ENCODE measurements around the gene CKAP2L.

The CKAP2L gene

GRCh38 chr2:112791693-112792230 lies 27.4 kb upstream of the CKAP2L start:
- no peak for DNase-seq

DNA sequence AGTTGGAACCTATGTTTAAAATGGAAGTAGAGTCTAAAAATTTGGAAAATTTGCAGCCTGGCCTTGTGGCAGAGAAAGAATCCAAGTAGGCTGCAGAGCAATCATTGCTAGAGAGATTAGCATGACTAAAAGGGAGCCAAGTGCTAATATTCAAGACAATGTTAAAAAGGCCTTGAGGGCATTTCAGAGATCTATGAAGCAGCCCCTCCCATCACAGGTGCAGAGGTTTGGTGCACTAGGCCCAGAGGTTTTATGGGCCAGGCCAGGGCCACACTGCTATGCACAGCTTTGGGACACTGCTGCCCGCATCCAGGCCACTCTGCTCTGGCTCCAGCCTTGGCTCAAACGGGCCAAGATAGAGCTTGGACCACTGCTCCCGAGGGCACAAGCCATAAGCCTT lies 26.6 kb upstream of the CKAP2L start:
- no peak for DNase-seq

DNA sequence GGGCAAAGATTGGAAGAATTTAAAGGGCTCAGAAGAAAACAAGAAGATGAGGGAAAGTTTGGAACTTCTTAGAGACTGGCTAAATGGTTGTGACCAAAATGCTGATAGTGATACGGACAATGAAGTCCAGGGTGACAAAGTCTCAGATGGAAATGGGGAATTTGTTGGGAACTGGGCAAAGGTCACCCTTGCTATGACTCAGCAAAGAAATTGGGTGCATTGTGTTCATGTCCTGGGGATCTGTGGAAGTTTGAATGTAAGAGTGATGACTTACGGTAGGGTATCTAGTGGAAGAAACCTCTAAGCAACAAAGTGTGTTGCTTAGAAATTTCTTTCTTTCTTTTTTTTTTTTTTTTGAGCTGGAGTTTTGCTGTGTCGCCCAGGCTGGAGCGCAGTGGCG lies 25.9 kb upstream of the CKAP2L start:
- no peak for DNase-seq

DNA sequence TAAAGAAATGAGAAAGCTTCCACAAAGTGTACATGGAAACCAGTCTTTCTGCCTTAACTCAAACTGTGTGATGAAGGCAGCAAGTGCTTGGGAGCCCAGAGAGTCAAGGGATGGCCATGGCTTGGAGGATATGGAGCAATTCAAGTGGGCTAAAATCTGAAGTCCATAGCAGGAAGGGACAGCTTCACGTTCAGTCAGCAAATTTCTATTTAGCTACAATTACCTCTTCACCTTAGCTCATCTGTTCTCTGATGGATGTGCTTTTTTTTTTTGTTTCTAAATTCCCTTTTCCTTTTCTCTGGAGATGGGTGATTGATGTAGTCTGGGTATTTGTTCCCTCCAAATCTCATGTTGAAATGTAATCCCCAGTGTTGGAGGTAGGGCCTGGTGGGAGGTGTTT lies 24.8 kb upstream of the CKAP2L start:
- DNase-seq, result no peak

GRCh38 chr2:112788653-112789052 lies 24.2 kb upstream of the CKAP2L start:
- no peak for DNase-seq

- DNase-seq, result no peak
Measured at GRCh38 chr2:112787729-112788393, 23.5 kb upstream of the CKAP2L start.

GRCh38 chr2:112787294-112787693 lies 22.9 kb upstream of the CKAP2L start:
- DNase-seq, result no peak

DNA sequence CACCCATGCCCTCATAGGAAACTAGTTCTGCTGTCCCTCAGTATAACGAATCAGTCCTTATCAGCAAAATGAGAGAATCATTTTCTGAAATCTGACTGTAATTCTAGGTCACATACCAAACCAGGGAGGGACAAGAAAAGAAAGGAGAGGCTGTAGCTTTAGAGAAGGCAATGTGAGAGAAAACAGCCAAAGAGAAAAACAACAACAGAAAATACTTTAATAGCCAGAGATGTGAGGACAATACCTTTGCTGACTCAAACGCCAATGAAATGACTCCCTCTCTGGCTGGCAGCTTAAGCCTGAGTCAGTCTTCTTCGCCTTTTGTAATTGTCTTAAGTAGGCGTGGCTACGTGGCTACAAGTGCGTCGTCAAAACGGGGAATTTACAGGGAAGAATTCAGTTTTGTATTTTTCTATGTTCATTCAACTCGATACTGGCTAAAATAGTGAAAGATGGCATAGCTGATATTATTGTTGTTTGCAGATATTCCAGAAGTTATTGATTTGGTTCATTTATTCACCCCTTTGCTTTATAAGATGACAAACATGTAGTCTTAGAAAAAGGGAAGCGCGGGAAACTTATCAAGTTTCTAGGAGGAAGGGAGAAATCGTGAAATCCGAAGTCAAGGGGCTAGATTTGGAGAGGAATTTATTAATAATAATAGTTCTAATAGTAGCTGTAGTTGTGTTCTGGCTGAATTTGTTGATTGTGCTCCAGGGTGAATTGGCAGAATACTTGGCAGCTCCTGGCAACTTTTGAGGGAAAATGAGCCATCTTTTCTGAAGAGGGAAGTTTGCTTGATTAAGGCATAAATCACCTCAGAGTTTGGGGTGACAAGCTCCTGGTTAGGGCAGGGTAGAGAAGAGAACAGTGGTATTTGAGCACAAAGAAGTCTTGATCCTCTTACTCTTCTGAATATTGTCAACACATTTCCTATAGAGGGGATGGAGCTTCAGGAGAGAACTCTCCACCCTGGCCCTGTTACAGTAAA lies 20.1 kb upstream of the CKAP2L start, which contains the start of gene IL1A:
Gene IL1A, minus strand, starts transcription at position 295 of the 991 bp plus-strand sequence. CDS start 723 bp downstream, outside the sequence.
- no peak for DNase-seq

- no peak for DNase-seq
Measured at GRCh38 chr2:112783187-112783714, 18.8 kb upstream of the CKAP2L start.

DNA sequence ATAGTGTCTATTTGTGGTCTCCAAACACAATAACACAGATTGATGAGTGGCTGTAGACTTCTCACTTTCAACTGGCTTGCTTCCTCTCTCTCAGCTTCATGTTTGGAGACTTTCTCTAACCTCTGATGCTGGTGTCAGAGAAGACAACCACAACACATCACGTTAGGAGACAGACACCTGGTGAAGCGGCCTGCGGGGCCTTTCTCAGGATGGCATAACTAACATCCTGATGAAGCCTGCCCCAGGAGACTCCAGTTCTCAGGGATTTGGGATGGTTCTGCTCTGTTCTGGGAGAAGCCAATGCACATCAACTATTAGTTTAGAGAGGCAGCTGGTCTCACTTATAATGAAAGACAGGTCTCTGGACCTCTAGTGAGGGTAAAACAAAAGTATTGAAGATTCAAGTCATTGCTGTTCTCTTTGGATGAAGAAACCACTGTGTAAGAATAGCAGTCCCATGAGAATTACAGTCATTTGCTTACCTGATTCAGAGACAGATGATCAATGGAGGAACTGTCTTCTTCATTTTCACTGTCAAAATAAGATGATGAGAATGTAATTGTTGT lies 17.9 kb upstream of the CKAP2L start:
- DNase-seq, result no peak

GRCh38 chr2:112779598-112779997 lies 15.2 kb upstream of the CKAP2L start:
- DNase-seq, result no peak

- no peak for DNase-seq
Measured at GRCh38 chr2:112777036-112777435, 12.6 kb upstream of the CKAP2L start.

DNA sequence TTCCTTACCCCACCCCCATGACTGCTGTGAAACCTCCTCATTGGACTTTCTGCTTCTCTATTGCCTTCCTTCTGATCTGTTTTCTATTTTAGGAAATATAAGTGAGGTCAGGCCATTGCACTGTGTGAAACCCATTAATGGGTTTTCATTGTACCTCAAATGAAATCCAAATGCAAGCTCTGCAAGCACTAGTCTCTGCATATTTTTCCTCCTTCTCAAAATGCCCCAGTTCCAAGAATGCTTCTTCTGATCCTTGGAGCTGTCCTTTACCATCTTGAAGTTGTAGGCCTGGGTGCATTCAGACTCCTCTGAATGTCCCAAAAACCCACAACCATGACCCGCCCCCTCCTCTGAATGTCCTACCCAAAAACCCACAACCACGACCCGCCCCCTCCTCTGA lies 11.7 kb upstream of the CKAP2L start:
- DNase-seq, result no peak

GRCh38 chr2:112774536-112775285 lies 10.3 kb upstream of the CKAP2L start:
- no peak for DNase-seq

DNA sequence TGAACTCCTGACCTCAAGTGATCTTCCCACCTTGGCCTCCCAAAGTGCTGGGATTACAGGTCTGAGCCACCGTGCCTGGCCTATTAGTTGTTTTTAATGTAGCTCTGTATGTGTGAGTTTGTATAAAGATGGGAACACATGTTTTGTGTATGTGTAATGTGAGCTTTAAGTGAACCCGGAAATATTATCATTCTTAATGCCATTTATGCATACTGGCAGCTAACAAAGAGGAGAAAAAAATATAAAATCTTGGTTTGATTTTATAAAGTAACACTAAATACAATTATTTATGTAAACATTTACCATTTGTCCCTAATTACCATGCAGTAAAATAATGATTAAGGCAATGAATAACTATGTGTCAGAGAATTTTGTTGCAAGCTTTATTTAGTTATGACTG lies 9.1 kb upstream of the CKAP2L start:
- no peak for DNase-seq

GRCh38 chr2:112772911-112773475 lies 8.6 kb upstream of the CKAP2L start:
- DNase-seq, result no peak

- no peak for DNase-seq
Measured at GRCh38 chr2:112772322-112772721, 7.9 kb upstream of the CKAP2L start.

DNA sequence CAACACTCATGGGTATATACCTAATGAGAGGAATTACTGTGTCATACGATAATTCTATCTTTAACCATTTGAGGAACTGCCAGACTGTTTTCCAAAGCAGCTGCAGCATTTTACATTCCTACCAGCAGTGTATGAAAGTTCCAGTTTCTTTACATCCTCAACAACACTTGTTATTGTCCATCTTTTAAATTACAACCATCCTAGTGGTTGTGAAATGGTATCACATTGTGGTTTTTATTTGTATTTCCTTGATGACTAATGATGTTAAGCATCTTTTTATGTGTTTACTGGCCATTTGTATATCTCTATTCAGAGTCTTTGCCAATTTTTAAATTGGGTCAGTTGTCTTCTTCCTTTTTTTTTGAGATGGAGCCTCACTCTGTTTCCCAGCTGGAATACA lies 4.0 kb upstream of the CKAP2L start:
- no peak for DNase-seq

- no peak for DNase-seq
Measured at GRCh38 chr2:112767693-112768330, 3.4 kb upstream of the CKAP2L start.

DNA sequence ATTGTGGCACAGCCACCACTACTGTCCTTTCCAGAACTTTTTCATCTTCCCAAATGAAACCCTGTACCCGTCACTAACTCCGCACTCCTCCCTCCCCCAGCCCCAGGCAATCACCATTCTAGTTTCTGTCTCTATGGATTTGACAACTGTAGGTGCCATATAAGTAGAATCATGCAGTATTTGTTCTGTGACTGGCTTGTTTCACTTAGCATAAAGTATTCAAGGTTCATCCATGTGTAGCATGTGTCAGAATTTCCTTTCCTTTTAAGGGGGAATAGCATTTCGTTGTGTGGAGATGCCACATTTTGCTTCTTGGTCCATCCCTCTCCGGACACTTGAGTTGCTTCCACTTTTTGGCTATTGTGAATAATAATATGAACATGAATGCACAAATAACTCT lies 842 bp upstream of the CKAP2L start:
- DNase-seq, result no peak

DNA sequence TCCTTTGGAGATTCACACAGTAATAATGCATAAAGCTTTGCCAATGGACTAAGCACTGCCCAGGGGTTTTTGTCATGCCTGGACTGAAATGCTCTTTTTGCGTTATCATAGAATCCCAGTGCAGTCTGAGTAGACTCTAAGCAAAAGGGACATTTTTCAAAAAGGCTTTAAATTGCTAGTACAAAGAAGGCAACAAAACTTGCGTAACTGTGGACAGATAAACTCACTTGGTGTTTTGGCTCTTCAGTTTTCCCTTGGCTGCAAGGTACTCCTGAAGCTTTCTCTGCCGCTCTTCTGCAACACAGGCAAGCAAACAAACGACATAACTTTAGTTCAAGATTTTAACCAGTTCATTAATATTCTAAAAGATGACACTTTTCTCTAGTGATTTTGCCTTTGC lies 2.1 kb downstream of the CKAP2L start:
- no peak for DNase-seq

DNA sequence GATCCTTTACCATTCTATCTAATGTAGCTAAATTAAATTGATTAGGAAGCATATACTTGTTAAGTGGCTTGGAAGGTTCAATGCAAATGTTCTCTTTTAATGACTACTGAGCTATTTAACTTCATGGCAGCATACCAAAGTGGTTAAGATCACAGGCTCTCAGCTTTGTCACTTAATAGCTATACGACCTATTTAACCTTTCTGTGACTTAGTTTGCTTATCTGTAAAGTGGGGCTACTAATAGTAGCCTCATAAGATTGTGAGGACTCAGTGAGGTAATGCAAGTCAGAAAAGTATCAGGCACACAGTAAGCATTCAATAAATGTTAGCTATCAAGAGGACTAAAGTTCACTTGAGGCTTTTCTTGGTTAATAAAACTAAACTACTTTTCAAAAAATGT lies 4.3 kb downstream of the CKAP2L start:
- no peak for DNase-seq
